Fibroblast of peridontal ligament (primary cell): ENCODE results near the gene OR2T6.
"Not testable (repeated sequence)": the region's sequence is repeated elsewhere in the genome, so short reads cannot be mapped to it uniquely, and the experiment has no call there.

Experiments used
- DNase-seq: peaks from one replicate; pipeline ENCODE4 v3.0.0-alpha.2; 2010; ENCODE audit errors: extremely low read depth

The OR2T6 gene, protein sequence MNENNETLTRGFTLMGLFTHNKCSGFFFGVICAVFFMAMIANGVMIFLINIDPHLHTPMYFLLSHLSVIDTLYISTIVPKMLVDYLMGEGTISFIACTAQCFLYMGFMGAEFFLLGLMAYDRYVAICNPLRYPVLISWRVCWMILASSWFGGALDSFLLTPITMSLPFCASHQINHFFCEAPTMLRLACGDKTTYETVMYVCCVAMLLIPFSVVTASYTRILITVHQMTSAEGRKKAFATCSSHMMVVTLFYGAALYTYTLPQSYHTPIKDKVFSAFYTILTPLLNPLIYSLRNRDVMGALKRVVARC

GRCh38 chr1:248375446-248375845, at the start of gene OR2T6:
Gene OR2T6, plus strand, starts transcription at chr1:248375746. Its CDS starts 11,863 bp downstream, at chr1:248387609.
- DNase-seq: no peak

DNA sequence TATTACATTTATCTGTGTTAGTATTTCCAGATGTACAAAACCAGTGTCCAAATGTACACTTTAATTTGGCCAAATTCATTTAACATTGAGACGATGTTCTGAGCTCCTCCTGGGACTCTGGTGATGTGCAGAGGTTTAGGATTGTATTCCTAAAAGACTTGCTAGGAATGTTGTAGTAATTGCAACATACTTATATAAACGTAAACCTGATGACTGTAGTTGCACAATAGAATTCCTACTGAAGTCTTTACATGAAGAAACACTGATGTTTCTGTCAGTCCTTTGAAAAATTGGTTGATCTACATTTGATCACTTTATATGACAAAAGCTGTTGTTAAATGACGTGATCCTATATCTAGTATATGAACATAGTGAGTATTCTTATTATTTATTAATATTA, 32.1 kb upstream of the OR2T6 start:
- no peak for DNase-seq

GRCh38 chr1:248348475-248348874, 27.1 kb upstream of the OR2T6 start, which contains the start of gene OR14C36:
Gene OR14C36, plus strand, starts transcription at chr1:248348775. Its CDS starts 0 bp downstream, at chr1:248348775.
- DNase-seq: no peak

DNA sequence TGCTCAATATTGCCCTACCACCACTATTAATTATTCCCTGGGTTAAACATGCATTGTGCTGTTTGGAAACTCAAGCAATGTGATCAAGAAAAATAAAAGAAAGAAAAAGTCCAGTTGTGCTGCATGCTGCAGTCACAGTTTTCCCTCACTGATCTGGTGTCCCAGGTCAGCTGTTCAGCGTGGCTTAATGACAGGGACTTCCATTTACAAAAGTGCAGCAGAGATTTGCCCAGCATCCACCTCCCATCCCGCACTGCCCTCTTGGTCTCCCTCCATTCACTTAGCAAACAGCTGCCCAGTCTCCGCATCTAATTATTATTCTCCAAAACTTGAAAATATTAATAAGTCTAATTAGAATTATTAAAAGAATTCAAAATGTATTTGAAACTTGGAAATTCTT, 16.1 kb upstream of the OR2T6 start:
- DNase-seq: no peak

- DNase-seq: no peak
Measured at GRCh38 chr1:248361121-248361715, 14.3 kb upstream of the OR2T6 start, which contains the start of gene OR2T4. Gene OR2T4, plus strand, starts transcription at chr1:248361665. Its CDS starts 0 bp downstream, at chr1:248361665.

DNA sequence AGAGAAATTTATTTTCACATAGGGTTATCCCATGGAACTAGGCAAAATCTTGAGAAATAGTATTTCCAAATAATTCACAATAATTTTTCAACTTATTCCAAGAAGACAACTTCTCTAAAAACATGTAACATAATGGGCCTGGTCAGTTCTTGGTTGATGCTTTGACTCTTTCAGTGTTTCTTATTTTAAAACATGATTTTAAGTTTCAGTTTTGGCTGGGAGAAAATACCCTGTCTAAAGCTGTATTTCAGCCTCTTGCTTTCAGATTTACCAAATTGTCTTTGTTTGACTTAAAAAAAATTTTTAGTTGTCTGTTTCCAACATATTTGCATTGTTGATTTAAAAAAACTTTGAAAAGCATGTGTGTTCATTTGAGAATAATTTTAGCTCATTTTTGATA, 8.9 kb upstream of the OR2T6 start:
- DNase-seq: no peak

DNA sequence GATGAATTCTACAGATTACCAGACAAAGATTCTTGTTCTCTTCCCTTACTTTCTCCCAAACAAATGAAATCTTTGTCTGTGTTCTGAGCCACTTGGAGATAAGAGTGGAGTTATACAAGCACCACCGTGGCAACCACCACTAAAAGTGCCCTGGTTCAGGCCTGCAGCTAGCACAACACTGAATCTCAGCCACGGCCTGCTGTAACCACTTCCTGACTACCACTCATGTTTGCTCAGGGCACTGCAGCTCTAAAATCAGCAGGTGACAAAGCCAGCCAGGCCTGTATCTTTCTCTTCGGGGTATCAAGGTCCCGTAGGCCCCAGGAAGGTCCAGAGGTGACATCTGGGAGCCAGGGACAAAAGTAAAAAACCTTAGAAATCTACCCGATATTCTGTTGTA, 3.2 kb upstream of the OR2T6 start:
- DNase-seq: no peak

DNA sequence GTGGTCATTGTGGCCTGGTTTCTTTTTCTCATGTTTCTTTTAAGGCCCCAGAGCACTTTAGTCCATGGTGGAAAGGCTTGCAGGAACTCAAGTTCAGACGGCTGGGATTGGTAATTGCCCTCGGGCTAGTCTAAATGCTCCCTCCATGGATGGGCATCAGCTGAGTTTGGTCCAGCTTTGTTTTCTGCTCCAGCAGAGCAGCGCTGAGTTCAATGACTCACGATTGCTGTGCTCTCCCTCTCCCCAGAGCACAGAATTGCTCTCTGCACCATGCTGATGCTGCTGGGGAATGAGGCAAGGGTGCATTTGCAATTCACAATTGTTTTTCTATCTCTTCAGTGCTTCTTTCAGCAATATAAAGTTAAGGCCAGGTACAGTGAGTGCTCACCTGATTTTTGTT, 1.8 kb upstream of the OR2T6 start:
- DNase-seq: no peak

DNA sequence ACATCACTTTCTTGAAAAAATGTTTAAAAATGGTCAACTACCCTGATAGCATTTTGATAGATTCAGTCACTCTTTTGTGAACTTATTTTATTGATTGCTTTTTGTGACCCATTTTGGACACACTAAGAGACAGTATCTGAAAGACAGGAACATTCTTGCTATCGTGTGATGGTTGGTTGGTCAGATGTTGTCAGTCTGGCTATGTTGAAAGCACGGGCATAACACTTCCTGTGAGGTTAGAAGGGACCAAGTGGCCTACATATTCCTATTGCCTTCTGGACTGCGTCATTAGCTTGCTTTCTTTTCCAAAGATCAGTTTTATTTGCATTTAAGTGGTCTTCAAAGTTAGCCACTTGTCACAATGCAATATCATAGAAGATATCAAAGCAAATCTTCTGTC, 1.4 kb downstream of the OR2T6 start:
- no peak for DNase-seq

DNA sequence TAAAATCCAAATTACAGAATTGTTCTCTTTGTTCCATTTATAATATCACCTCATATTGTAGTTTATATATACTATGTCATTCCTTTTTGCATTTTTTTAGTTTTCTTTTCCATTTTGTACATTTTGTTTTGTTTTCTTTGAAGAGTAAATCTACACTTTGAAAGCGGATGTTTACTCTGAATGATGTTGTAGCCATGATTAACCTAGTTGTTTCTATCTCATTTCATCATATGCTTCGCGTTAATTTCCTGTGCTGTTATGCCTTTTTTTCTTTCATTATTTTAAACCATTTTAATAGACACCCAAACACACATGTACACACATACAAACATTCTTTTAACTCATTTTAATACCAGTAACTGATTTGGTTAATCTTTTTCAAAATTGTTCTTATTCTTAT, 5.3 kb downstream of the OR2T6 start:
- DNase-seq: no peak

DNA sequence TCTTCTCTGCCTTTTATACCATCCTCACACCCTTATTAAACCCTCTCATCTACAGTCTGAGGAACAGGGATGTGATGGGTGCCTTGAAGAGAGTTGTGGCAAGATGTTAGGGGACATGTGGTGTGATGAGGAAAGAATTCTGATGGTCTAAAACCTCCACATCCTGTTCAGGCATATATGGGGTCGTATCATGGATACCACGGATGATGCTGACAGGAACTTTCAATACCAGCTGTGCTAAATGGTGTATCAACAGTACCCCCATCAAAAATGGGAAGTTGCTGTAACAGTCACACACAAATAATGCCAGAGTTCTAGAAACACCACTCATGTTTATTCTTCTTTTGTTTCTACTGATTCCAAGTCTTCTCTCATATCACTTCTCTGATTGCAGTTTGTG, 12.9 kb downstream of the OR2T6 start:
- no peak for DNase-seq

DNA sequence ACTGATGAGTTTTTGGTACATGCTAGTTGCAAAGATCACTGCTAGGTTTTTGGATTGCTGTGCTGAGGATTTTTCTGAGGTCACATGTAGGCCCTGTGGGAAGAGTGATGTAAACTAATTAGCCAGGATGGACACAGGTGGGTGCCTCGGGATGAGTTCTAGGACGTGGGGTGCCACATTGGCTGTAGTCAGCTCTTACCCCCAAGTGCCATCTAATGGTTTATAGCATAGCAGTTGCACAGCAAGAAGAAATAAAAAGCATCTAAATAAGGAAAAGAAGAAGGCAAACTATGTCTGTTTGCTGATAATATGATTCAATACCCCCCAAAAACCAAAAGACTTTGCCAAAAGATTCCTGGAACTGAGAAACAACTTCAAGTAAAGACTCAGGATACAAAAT, 17.5 kb downstream of the OR2T6 start:
- no peak for DNase-seq

DNA sequence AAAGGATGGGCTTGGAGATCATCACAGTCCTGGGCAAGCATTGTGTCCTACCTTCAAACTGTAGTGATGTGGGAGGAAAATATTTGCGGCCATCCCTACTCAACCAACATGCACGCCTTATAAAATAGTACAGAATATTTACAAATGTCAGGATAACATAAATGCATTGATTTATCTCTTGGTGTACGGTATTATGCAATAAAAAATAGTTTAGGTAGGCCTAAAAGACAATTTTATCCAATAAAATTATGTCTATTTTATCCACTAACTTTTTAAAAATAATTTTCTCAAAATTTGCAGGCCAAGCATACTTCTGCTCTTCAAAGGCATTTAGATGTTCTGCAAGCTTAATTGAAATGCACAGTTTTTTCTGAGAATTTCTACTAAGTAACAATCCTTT, 27.2 kb downstream of the OR2T6 start, which contains the start of gene OR2T1:
Gene OR2T1 (plus strand): TSS at position 301 of the 400 bp plus-strand sequence. CDS start 3,100 bp downstream, outside the sequence.
- DNase-seq: no peak

DNA sequence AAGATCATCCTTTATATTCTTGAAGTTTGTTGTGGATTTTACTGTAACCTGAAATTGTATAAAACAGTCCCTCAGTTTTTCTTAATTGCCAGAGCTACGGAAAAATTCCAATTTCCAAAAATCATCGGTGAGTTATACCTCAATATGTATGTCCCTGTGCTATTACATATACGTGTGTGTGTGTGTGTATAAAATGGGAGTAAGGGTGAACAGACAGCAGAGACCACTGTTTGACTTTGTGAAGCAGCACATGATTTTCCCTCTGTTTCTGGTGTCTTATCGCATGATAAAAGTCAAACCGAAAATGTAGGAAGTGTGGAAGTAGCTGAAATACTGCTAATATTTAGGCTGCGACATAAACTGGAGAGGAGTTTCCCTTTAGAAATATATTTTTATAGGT, 28.5 kb downstream of the OR2T6 start:
- DNase-seq: peak; percentile 7

DNA sequence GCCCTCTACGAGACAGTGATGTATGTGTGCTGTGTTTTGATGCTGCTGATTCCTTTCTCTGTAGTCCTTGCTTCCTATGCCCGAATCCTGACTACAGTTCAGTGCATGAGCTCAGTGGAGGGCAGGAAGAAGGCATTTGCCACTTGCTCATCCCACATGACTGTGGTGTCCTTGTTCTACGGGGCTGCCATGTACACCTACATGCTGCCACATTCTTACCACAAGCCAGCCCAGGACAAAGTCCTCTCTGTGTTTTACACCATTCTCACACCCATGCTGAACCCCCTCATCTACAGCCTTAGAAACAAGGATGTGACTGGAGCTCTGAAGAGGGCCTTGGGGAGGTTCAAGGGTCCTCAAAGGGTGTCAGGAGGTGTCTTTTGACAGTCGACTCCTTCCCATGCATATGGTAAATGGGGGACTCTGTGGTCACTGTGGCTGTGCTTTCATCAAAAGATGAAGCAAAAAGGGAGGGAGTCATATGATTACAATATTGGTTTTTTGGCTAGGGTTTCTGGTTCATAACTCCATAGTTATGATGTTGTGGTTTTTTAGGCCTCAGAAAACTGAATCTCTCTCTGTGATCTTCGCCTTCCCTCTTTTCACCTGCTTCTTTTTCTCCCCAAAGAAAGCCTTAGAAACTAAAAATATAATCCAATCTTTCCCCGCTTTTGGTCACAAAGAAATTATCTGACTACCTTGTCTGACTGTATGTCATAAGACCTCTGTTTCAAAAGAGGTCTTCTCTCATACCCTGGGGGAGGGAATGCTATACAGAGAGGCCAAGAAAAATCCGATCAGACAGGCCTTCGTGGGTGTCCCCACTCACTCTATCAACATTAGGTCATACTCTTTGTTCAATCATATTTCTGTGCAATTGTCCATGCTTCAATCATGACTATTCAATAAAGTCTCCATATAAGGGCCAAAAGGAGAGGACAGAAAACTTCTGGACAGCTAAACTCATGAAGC, 31.5 kb downstream of the OR2T6 start:
- DNase-seq: no peak

- DNase-seq: no peak
Measured at GRCh38 chr1:248416226-248416625, 40.7 kb downstream of the OR2T6 start.

DNA sequence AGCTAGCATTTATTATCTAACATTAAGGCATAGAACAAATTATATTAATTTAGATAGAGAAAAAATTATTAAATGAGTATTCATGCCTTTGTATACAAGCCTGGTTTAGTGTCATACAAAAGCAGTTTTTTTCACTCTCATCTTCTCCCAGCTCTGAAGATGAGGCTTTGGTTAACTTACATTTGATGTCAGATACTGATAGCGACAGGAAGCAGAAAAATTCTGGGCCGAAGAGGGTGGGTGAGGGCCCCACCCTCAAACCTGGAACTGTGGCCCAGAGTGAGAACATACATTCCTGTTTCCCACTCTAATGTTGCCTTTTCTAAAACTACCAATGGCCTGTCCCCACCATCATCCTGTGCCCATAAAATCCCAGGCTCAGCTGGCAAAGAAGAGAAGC, 42.3 kb downstream of the OR2T6 start:
- DNase-seq: no peak

- DNase-seq: peak; percentile 1
Measured at GRCh38 chr1:248421384-248421783, 45.8 kb downstream of the OR2T6 start.

DNA sequence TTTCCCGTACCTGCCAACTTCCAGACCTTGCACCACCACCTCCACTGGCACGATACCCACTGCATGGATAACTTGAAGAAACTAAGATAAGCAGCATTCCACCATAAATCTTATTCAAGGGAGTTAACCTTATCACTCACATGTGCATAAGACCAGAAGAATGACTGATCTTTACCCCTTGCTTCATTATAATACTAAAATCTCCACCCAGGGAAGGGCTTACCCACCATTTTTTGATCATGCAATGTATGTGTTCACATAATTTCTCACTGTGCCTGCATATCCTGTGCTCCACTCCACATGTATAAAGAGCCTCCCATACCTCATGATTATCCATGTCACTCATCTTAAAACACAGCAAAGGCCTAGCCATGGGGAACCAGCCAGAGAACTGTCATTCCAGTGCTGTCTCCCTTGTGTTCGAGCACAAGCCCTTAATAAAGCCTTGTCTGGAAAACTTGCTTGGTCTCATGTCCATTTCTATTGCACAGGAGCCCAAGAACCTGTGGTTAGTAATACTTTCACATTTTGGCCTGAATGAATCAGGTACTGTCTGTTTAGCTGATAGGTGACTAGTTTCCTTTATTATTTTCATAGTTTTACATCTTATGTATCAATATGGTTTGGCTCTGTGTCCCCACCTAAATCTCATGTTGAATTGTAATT, 52.1 kb downstream of the OR2T6 start:
- DNase-seq: not testable (repeated sequence)

GRCh38 chr1:248428192-248428533, 52.6 kb downstream of the OR2T6 start:
- not testable (repeated sequence) for DNase-seq

- not testable (repeated sequence) for DNase-seq
Measured at GRCh38 chr1:248431683-248432082, 56.1 kb downstream of the OR2T6 start.

DNA sequence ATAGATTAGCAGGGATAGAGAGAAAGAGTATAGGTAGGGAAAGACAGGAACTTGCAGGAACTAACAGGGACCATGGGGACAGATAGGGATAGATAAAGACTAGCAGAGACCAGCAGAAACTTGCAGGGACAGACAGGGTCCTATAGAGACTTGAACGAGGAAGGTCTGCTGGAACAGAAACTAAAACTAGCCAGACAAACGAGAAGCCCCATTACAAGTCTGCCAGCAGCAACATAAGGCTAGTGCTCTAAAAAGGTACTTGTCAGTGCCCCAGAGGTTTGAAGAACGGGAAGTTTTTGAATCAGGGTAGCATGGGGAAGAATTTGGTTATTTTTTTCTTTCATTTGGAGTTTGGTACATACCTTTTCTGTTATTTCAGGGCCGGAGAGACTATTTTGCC, 56.7 kb downstream of the OR2T6 start:
- not testable (repeated sequence) for DNase-seq
